GM19455 (cell line): ENCODE results near the gene GDPD5.
"Not testable (repeated sequence)": the region's sequence is repeated elsewhere in the genome, so short reads cannot be mapped to it uniquely, and the experiment has no call there.

Experiments
- ATAC-seq: cut with Tn5 transposase; IDR thresholded peaks from one replicate; pipeline ENCODE4 v1.9.1; 2021; ENCODE audit not compliant: unreplicated experiment

GDPD5 gene

GRCh38 chr11:75430714-75431532 is 94.8 kb downstream of the GDPD5 start:
- no peak for ATAC-seq

GRCh38 chr11:75429902-75430713 is 95.6 kb downstream of the GDPD5 start:
- peak; percentile 51 for ATAC-seq

DNA sequence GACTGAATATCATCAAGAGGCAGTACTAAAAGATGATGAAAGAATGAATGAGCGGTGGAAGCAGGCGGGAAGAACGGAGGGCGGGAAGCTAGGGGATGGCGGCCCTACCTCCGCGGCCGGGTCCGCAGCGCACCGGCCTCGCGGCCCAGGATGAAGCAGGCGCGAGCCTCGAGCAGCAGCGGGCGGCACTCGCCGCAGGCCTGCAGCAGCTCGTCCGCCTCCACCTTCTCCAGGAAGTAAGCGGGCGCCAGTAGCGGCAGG is 96.2 kb downstream of the GDPD5 start:
- ATAC-seq: no peak

GRCh38 chr11:75428989-75429640 is 96.6 kb downstream of the GDPD5 start:
- ATAC-seq: no peak

DNA sequence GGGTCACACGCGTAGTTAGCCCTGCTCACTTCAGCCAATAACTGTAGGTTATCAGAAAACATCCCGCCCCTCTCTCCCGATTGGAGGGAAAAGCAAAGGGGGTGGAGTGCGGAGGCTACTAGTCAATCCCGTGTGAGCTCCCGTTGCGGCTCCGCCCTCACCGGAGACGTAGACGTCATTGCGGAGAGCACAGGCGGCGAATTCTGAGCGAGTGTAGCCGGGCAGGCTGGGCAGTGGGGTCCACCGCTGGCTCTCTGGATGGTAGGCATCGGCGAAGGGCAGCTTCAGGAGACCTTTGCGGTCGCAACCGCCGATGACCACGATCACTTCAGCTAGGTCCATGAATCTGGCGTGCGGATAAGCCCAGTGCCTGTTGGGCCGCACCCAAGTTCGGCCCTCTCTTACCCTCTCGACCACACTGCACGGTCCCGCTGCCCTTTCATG is 97.4 kb downstream of the GDPD5 start:
- ATAC-seq: no peak

DNA sequence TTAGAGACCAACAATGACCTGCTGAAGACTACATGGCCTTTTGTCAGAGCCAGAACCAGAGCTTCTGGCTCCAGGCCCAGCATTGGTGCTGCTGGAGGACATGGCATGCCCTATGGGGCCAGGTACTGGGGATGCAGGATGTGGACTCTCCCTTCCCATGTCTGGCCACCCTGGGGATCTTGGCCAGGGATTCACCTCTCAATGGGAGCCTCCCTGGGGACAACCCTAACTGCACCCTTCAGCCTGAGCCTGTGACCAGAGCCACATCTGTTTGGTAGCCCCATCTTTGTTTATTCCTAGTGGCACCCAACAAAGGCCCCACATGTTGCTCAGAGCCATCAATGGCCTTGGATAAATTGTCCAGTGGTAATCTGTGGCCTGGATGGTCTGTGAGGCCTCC is 98.6 kb downstream of the GDPD5 start:
- no peak for ATAC-seq

DNA sequence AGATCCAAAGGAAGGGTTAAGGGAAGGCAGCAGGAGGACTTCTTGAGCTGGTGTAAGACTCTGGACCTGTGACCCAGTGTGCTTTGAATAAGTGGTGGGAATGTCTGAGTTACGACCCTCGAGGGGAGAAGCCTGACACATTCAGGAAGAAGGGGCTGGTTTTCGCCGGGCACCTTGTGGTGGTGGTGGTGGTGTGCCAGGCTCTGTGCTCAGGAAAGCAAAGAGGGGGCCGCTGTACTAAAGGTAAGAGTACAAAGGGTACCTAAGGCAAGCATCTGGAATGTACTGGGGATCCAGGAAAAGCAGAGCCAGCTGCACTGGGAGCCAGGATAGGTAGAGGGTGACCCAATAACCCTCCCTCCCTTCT is 99.0 kb downstream of the GDPD5 start:
- no peak for ATAC-seq

GRCh38 chr11:75425422-75425821 is 100.3 kb downstream of the GDPD5 start:
- ATAC-seq: no peak

GRCh38 chr11:75424396-75424795 is 101.3 kb downstream of the GDPD5 start:
- ATAC-seq: no peak

DNA sequence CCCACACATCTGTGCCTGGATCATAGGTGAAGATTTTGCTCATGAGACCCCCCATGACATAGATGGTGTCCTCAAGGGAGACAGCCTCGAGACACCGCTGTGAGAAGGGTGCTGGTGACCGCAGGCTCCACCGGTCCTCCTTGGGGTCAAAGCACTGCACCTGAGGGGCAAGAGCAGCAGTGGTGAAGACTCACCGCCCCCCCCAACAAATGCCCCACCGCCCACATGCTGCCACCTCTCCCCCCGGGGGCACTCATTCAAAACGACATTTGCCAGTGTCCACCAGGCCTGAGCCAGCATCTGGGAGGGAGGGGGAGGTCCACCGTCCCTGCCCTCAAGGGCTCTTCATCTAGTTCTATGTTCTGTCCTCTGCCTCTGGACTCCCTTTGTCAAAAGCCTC is 102.0 kb downstream of the GDPD5 start:
- ATAC-seq: no peak

- ATAC-seq: no peak
Measured at GRCh38 chr11:75422248-75423231, 103.2 kb downstream of the GDPD5 start.

GRCh38 chr11:75421902-75422247 is 103.9 kb downstream of the GDPD5 start:
- ATAC-seq: no peak

- ATAC-seq: no peak
Measured at GRCh38 chr11:75421035-75421602, 104.6 kb downstream of the GDPD5 start.

- no peak for ATAC-seq
Measured at GRCh38 chr11:75420224-75421034, 105.3 kb downstream of the GDPD5 start.

- no peak for ATAC-seq
Measured at GRCh38 chr11:75413864-75414263, 111.9 kb downstream of the GDPD5 start.

DNA sequence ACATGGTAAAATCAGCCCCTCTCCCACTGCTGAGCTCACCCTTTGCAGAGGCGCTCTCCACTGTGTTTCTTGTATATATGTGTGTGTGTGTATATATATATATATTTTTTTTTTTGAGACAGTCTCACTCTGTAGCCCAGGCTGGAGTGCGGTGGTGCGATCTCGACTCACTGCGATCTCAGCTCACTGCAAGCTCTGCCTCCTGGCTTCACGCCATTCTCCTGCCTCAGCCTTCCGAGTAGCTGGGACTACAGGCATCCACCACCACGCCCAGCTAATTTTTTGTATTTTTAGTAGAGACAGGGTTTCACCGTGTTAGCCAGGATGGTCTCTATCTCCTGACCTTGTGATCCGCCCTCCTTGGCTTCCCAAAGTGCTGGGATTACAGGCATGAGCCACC is 112.6 kb downstream of the GDPD5 start:
- not testable (repeated sequence) for ATAC-seq

GRCh38 chr11:75409971-75410370 is 115.8 kb downstream of the GDPD5 start:
- ATAC-seq: not testable (repeated sequence)

- no peak for ATAC-seq
Measured at GRCh38 chr11:75408957-75409219, 116.9 kb downstream of the GDPD5 start.

DNA sequence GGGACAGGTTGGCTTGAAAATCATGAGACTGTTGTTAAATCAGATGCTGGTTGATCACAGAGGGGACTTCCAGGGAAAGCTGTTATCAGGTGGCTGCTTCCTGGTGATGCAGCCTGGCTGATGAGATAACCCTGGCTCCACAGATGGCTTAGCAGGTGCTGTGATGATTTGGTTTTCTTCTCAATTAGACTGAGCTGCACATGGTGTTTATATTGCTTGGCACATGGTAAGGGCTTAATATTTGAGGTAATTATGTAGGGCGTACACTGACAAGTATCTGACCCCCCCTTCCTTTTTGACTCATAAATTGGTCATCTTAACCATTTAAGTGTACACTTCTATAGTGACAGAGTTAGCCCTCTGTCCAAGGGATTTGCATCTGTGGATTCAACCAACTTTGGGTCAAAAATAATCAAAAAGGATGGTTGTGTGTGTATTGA is 119.4 kb downstream of the GDPD5 start:
- no peak for ATAC-seq
